ENCODE data around the gene UBB. TPM values are rescaled to one million over a fixed set of nuclear protein-coding genes. Genes with fewer than 3 reads are reported as not detected.

The UBB gene
- total RNA-seq (2014; rRNA removed; shearing (Covaris generic)) (586 and 786 TPM in 2 replicates), polyA plus RNA-seq (2016; fragmentation: Nextera tagmentation; extraction: Ambion mirVana) (1,286 and 1,305 TPM in 2 replicates)

GRCh38 chr17:16380640-16381495 is at the start of gene UBB:
Gene UBB (plus strand): TSS chr17:16381091. CDS start chr17:16381908, 817 bp downstream.
- DNase-seq: peak; percentile 99
- Histone ChIP-seq H3K36me3 (ENCODE audit: low read depth) (peaks cover 15% of the 10 kb centered on the region), H4K20me1 (ENCODE audit: insufficient read depth) (peaks cover 5% of the 10 kb centered on the region; the same call in 1 of the 2 replicates), H3K4me2 (ENCODE audit: unreplicated experiment) (peak within 1 kb of the TSS; percentile 91), H3K79me2 (ENCODE audit: insufficient read depth) (peaks cover 36% of the 10 kb centered on the region), H3K9me2 (ENCODE audit: insufficient read depth) (no peaks in the 10 kb centered on the region), H3K9me3 (ENCODE audit: low read depth) (no peaks in the 10 kb centered on the region), H3K27ac (peak within 1 kb of the TSS; percentile 89), H3K9ac (peak within 1 kb of the TSS; percentile 92), H3F3A (ENCODE audit: insufficient read depth) (peaks cover 40% of the 10 kb centered on the region), H3K4me3 (peak within 1 kb of the TSS; percentile 91), H3K27me3 (replicated peaks; ENCODE audit: insufficient read depth) (no peaks in the 10 kb centered on the region), H2AFZ (peak within 1 kb of the TSS; percentile 95), H3K4me1 (ENCODE audit: insufficient read depth) (peaks cover 25% of the 10 kb centered on the region)
- in situ Hi-C loops (cut with MboI): no loop called here
- TF ChIP-seq EZH2phosphoT487 (IDR thresholded peaks at IDR 0.05; ENCODE audit: insufficient read depth, low read depth) (no peak), EZH2 (IDR thresholded peaks at IDR 0.05; ENCODE audit: insufficient read depth, poor library complexity, severe bottlenecking) (no peak)
- 1% methylated on average over 50 to 67 of the region's 67 CpGs for WGBS, 2 experiments (ENCODE audit: low coverage in 1 of 2, low lambda C conversion rate in 2 of 2, missing lambda C conversion rate in 2 of 2)

GRCh38 chr17:16338391-16338790 is 42.5 kb upstream of the UBB start:
- H3K9ac ChIP-seq: no peak overlapping the region
- H3K27me3 ChIP-seq (replicated peaks; ENCODE audit: insufficient read depth): no peaks in the 10 kb centered on the region
- H3K4me1 ChIP-seq (ENCODE audit: insufficient read depth): no peaks in the 10 kb centered on the region
- in situ Hi-C loops (cut with MboI): no loop called here
- no peak overlapping the region for H3K4me3 ChIP-seq
- no peak for DNase-seq
- no peaks in the 10 kb centered on the region; the same call in 1 of the 2 replicates for H3F3A ChIP-seq (ENCODE audit: insufficient read depth)
- no peaks in the 10 kb centered on the region for H3K36me3 ChIP-seq (ENCODE audit: low read depth)
- H4K20me1 ChIP-seq (ENCODE audit: insufficient read depth): no peaks in the 10 kb centered on the region
- H3K4me2 ChIP-seq (ENCODE audit: unreplicated experiment): no peak overlapping the region
- WGBS, 2 experiments (ENCODE audit: low coverage in 1 of 2, low lambda C conversion rate in 2 of 2, missing lambda C conversion rate in 2 of 2): 90 to 93% methylated on average over 3 of the region's 3 CpGs
- no peaks in the 10 kb centered on the region for H3K9me3 ChIP-seq (ENCODE audit: low read depth)
- no peak overlapping the region for H3K27ac ChIP-seq
- H3K9me2 ChIP-seq (ENCODE audit: insufficient read depth): no peaks in the 10 kb centered on the region
- H2AFZ ChIP-seq: no peak overlapping the region
- H3K79me2 ChIP-seq (ENCODE audit: insufficient read depth): no peaks in the 10 kb centered on the region
- TF ChIP-seq EZH2 (IDR thresholded peaks at IDR 0.05; ENCODE audit: insufficient read depth, poor library complexity, severe bottlenecking) (no peak), EZH2phosphoT487 (IDR thresholded peaks at IDR 0.05; ENCODE audit: insufficient read depth, low read depth) (no peak)

DNA sequence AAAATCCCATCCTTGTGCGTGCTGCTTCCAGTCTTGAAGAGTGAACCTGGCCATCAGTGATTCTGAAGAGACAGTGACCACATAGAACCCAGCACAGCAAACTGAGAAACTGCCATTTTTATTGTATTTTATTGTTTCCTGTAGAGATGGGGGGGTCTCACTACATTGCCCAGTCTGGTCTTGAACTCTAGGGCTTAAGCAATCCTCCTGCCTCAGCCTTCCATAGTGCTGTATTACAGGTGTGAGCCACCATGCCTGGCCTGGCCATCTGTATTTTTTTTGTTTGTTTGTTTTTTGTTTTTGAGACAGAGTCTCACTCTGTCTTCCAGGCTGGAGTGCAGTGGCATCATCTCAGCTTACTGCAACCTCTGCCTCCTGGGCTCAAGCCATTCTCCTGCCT is 41.5 kb upstream of the UBB start:
- 93 to 100% methylated on average over 1 of the region's 1 CpG for WGBS, 2 experiments (ENCODE audit: low coverage in 1 of 2, low lambda C conversion rate in 2 of 2, missing lambda C conversion rate in 2 of 2)
- Histone ChIP-seq H3K27ac (no peak overlapping the region), H3K27me3 (replicated peaks; ENCODE audit: insufficient read depth) (no peaks in the 10 kb centered on the region), H3K9ac (no peak overlapping the region), H3K79me2 (ENCODE audit: insufficient read depth) (no peaks in the 10 kb centered on the region), H2AFZ (no peak overlapping the region), H3K4me2 (ENCODE audit: unreplicated experiment) (no peak overlapping the region), H3K4me3 (no peak overlapping the region), H3F3A (ENCODE audit: insufficient read depth) (no peaks in the 10 kb centered on the region; the same call in 1 of the 2 replicates), H3K36me3 (ENCODE audit: low read depth) (no peaks in the 10 kb centered on the region), H3K9me3 (ENCODE audit: low read depth) (no peaks in the 10 kb centered on the region), H3K4me1 (ENCODE audit: insufficient read depth) (no peaks in the 10 kb centered on the region), H4K20me1 (ENCODE audit: insufficient read depth) (no peaks in the 10 kb centered on the region), H3K9me2 (ENCODE audit: insufficient read depth) (no peaks in the 10 kb centered on the region)
- TF ChIP-seq EZH2phosphoT487 (IDR thresholded peaks at IDR 0.05; ENCODE audit: insufficient read depth, low read depth): no peak
- TF ChIP-seq EZH2 (IDR thresholded peaks at IDR 0.05; ENCODE audit: insufficient read depth, poor library complexity, severe bottlenecking): no peak
- in situ Hi-C loops (cut with MboI): no loop called here
- DNase-seq: no peak

GRCh38 chr17:16339959-16340358 is 40.9 kb upstream of the UBB start:
- Histone ChIP-seq H3K36me3 (ENCODE audit: low read depth) (no peaks in the 10 kb centered on the region), H3K9me2 (ENCODE audit: insufficient read depth) (no peaks in the 10 kb centered on the region), H3K27me3 (replicated peaks; ENCODE audit: insufficient read depth) (no peaks in the 10 kb centered on the region), H3K4me1 (ENCODE audit: insufficient read depth) (no peaks in the 10 kb centered on the region), H3K4me2 (ENCODE audit: unreplicated experiment) (no peak overlapping the region), H3K79me2 (ENCODE audit: insufficient read depth) (no peaks in the 10 kb centered on the region), H2AFZ (no peak overlapping the region), H3K9me3 (ENCODE audit: low read depth) (no peaks in the 10 kb centered on the region), H3K27ac (no peak overlapping the region), H3K4me3 (no peak overlapping the region), H4K20me1 (ENCODE audit: insufficient read depth) (no peaks in the 10 kb centered on the region), H3K9ac (no peak overlapping the region), H3F3A (ENCODE audit: insufficient read depth) (no peaks in the 10 kb centered on the region; the same call in 1 of the 2 replicates)
- in situ Hi-C loops (cut with MboI): no loop called here
- no peak for TF ChIP-seq EZH2 (IDR thresholded peaks at IDR 0.05; ENCODE audit: insufficient read depth, poor library complexity, severe bottlenecking)
- no peak for TF ChIP-seq EZH2phosphoT487 (IDR thresholded peaks at IDR 0.05; ENCODE audit: insufficient read depth, low read depth)
- no peak for DNase-seq
- WGBS, 2 experiments (ENCODE audit: low coverage in 1 of 2, low lambda C conversion rate in 2 of 2, missing lambda C conversion rate in 2 of 2): 96 to 100% methylated on average over 1 of the region's 1 CpG

All from GM23248 (cell line).